Measurements from ENCODE around the gene COL5A1.

Gene COL5A1

DNA sequence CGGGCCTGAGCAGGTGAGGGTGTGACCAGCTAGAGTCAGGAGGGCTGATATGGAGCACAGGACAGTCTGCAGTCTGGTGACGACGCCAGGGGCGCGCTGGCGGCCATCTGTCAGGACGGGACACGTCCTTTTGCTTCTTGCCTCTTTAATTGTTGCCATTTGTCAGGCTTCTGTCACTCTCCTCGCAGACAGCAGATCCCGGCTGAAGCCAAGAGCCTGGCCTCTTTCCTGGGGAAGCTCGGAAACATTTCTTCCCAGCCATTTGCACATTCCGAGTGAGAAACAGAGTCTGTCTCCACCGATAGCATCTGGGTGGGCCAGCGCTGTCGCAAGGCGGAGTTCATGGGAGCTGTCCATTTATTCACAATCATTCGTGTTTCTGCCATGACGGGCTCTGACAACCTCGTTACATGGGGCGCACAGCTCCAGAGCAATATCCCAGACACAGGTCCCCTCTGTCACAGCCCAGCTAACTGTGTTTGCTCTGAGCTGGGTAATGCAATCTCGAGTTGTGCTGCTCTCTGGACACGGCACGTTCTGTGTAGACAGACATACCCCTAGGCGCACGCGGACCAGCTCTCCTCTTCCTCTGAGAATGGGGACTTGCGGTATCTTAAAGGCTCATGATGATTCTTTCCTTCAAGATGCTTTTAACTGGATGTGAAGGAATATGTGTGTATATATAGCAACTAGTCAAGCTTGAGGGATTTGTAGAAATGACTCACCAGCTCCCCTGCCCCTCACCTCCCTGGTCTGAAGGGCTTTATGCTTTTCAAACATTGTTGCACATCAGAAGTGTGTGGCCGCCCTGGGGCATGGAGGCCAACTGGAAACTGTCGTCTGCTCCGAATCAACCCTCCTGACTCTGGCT lies 133.7 kb downstream of the COL5A1 start:
- DNase-seq = no peak

DNA sequence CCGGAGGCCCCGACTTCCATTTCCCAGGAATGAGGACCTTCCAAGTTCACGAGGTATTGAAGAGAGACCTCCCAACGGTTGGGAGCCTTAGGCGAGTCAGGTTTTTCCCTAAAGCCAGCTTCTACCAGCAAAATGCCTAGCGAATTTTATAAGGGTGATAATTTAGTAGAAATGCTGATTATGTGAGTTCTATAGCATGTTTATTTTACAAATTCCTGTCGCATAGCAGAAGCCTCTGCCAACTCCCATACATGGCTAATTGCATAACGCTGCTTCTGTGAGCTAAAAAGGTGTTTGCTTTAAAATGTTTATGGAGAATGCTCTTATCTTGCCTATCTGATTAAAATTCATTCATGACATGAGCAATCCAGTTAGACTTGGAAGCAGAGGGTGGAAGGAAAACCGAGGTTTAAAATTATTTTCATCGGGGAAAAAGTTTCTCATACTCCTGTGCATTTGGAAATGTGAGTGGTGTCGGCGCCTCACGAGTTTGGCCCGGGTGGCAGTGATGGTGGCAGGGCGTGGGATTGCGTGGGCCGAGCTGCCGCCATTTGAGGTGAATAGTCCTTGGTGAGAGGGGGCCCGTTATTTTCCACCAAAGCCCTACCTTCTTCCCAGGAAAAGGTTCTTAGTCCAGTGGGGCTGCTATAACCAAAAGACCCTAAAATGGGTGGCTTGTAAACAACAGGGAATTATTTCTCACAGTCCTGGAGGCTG lies 134.6 kb downstream of the COL5A1 start:
- DNase-seq = no peak

DNA sequence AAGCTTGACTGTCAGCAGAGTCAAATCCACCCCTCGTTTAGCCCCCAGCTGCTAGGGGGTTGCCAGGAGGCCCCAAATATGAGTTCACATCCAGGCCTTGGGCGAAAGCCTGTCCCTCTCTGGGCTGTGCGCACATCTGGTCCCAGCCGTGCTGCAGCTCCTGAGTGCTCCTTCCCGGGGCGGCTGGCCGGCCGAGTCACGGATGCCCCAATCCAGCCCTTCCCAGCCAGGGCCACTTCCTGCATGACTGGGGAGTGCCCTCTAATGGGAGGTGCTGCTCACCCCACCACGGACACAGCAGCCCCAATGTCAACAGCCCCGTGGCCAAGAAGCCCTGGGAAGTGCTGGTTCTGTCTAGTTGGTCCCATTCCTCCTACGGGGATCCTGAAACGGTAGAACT lies 135.6 kb downstream of the COL5A1 start:
- no peak for DNase-seq

DNA sequence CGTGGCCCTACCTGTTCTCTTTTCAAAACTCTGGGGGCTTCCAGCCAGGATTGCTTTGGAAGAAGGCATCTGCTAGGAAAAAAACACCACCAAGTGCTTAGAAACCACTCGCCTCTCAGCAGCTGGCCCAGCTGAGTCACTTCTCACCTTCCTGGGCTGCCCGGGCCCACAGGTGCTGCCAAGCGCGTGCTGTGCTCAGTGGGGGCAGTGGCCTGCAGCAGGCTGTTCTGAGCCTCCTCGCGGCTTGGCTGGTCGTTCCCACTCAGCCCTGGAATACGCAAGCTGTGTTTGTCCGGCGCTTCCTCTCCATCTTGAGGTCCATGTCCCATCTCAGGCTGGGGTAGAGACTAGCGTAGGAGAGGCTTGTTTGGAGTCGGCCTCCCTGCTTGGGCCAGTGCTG lies 136.6 kb downstream of the COL5A1 start:
- DNase-seq = no peak

DNA sequence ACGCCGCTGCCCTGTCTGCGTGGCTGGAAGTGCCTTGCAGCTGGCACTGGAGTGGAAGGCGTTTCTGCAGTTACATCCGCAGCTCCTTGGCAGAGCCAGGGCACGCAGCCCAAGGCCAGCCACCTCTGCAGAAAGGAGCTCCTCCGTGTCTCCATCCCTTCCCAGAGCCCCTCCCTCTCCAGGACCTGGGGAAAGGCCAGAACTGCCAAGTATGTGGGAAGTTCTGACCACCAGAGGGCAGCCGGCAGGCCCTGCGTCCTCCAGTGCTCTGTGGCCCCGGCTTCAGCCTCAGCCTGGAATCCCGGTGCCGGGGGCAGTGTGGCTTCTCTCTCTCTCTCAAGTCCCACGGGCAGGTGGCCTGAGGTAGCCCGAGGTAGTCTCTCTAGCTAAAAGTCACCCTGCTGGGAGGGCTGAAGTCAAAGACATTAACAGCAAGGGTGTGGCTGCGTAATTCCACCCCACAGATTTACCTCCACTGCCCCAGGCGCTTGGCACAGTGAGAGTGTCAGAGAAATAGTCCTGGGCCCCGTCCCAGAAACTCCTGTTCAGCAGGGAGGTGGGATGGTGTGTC lies 137.3 kb downstream of the COL5A1 start:
- no peak for DNase-seq

DNA sequence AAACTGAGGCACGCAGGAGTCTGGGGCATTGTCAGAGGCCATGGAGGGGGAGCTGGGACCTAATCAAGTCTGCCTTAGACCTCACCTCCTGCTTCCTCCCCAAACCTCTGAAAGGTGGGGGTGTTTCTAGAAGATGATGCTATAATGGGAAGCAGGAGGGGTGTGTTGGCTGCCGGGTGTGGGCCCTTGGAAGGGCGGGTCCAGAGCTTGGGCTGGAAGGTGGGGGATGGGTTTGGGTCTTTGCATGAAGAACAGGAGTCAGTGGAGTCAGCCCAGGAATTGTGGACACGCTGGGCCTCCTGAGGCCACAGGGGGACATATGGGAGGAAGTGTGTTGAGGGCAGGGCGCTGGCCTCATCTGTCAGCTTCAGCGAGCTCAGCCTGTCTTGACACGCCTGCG lies 138.0 kb downstream of the COL5A1 start:
- DNase-seq = no peak

DNA sequence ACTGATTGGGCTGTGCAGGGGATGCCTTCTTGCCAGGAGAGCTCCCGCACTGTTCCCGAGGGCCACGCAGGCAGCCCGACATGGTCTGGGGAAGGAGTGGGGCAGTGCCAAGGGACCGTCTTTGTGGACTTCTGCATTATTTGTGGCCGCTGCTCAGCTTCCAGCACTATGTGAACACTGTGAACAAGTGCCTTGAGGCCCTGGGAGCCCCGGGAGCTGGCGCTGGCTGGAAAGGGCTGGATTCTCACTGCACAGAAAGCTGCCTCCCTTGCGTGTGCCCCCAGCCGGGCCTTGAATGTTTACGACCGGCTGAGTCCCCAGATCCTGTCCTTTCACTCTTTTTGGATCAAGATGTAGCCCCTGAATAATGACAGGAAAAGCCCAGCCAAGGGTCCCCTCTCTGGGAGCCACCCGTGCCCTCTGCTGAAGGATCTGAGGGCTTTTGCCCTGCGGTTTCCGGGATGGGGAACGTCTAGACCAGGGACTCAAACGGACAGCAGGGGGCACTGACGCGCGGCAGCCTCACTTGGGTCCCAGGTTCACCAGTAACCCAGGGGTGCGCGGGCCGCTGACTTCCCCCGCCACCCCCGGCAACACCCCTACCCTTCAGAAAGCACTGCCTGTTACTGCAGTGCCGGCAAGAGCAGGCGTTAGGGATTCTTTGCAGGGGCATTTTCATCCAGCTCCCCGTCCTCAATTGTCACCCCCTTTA lies 140.1 kb downstream of the COL5A1 start:
- no peak for DNase-seq

DNA sequence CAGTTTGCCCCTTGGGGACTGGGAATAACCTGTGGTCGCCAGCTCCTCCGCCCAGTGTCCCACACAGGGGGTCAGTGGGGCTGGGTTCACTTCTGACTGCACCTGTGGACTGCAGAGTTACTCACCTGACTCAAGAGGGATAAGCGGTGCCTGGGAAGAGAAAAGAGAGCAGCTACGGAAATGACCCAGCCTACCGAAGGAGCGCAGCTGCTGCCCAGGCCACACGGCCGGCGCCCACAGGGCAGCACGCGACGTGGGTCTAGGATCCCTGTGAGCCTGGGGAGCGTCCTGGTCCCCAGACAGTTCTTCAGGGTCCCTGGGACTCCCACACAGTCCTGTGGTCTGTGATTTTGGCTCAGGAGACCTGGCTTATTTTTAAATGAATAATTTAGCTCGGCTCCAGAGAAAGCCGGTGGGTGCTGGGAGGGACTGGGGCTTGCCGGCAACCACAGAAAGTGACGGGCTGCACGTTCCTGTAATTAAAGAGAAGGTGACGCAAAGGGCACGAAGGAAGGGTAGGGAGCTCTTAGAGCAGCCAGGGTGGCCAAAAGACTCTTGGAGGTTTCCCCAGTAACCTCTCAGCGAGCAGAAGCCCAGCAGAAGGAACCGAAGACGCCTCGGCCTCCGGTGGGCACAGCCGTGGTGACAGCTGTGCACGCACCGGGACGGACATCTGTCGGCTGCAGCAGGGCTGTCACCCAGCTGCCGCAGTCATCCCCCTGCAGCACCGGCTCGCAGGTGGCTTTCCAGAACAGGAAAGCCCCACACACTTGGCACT lies 141.5 kb downstream of the COL5A1 start:
- no peak for DNase-seq

DNA sequence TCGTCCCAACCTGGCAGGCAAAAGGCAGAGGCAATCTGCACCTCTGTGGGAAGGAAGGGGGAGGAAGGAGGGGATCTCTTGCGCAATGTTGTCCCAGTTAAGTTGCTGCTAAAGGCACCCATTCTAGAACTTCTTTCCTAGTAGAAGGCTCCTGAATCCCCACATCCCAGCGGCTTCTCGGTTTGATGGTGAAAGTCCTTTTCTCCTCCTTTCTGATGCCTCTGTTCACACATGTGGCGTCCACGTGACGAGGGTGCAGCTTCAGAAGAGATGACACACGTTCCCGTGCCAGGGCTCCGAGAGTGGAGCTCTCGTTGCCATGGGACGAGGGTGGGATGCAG lies 142.1 kb downstream of the COL5A1 start:
- no peak for DNase-seq

DNA sequence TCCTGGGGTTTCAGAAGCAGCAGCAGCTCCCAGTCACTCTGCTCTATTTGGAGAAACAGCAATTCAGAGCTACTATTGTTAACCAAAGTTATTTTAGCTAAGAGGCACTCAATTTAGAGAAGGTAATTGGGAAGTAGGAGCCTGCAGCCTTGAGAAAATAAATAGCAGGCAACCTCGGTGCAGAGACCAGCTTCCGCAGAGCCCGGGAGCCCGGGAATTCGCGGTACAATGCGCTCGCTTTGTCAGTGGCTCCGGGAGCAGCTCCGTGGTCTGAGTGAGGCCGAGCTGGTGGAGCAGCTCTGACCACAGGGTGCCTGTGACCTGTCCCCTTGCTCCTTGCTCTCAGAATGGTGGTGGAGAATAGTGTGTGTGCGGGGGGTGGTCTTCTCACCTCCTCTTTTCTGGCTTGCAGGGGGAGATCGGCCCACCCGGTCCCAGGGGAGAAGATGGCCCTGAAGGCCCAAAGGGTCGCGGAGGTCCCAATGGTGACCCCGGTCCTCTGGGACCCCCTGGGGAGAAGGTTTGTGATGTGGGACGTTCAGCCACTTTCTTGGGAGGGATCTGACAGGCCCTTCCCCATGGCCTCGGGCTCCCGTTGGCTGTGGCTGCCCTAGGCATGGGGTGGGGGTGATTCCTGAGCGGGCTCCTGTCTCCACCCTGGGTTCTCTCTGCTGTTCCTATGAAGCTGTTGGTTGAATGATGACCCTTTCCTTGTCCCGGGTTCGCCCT lies 143.1 kb downstream of the COL5A1 start:
- DNase-seq = no peak

DNA sequence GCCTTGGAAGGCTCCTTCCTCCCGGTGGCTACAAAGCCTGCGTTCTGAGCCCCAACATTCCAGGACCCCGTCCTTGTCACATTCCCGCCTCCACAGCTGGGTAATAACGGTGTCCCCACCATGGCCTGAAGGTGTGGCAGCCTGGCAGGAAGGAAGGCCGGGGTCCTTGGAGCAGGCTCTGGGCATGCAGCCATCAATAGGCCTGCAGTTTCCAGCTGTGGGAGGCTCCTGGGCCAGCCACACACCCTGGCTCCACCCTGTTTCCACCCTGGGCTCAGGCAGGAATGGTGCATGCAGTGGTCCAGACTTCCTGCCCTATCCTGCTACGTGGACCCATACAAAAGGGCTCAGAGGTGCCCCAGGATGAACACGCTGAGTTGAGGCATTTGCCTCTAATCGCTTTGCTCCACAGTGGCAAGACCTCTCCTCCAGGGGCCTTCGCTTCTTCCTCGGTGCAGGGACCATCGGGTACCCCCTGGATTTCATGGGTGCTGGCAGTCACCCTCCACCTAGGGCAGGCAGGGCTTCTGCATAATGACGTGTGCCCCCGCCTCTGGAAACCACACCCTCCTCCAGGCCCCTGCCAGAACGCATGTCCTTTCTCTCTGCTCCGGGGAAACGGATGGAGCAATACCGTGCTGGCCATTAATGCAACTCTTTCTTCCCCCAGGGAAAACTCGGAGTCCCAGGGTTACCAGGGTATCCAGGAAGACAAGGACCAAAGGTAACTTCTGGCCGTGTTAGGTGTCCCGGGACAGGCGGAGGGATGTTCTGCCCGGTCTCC lies 143.9 kb downstream of the COL5A1 start:
- DNase-seq = no peak

DNA sequence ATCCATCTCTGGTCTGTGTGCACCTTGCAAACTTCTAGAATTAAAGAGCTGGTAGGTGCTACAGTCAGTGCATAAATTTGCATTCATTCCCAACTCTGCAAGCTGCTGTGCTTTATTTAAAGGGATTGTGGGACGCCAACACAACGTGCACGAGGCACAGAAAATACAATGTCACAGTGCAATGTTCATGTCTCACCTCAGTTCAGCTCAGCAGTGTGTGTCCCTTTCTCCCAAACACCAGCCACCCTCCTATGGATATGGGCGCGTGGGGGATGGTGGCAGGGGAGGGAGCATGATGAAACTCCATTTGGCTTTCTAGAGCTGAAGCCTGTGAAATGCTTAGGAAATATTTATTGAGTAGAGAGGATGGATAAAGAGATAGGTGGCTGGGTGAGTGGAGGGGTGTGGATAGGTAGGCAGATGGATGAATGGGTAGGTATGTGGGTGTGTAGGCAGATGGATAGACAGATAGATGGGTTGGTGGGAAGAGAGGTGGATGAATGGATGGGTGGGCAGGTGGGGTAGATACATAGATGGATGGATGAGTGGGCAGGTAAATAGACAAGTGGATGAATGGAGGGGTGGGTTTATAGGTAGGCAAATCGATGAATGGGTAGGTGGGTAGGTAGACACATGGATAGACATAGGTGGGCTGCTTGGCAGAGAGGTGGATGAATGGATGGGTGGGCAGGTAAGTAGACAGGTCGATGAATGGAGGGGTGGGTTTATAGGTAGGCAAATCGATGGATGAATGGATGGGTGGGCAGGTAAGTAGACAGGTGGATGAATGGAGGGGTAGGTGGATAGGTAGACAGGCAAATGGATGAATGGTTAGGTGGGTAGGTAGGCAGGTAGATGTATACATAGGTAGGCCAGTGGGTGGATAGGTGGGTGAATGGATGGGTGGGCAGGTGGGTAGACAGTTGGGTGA lies 146.3 kb downstream of the COL5A1 start:
- DNase-seq = no peak

DNA sequence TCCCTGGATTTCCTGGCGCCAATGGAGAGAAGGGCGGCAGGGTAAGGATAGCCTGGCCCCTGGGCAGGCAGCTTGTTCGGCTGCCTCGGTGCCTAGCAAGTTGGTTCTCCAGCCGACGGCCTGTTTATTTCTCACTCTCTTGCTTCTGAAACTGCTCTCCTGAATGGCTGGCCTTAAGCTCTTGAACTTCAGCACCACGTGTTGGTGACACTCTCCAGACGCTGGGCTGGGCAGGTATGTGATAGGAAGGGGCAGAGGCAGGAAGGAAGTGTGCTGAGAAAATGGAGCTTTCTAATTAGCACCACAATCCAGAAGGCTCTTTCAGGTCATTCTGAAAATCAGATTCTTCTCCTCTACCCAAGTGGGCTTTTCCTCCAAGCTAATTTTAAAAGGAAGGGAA lies 147.6 kb downstream of the COL5A1 start:
- no peak for DNase-seq

DNA sequence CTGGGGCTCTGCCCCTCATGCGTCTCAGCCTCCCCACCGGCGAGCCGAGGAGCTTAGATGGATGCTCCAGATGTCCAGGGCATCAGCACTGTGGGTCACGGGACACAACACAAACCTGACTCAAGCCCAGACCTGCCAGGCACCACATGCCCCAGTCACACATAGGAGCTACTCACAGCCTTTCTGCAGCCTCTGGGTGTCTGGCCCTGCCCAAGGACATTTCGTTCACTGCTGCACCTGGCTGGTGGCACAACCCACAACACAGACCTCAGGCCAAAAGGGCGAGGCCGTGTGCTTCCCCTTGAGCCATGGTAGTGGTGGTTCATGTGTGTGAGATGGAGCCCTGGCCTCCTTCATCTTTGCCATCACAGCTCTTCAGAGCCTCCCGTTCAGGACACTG lies 149.4 kb downstream of the COL5A1 start:
- no peak for DNase-seq

DNA sequence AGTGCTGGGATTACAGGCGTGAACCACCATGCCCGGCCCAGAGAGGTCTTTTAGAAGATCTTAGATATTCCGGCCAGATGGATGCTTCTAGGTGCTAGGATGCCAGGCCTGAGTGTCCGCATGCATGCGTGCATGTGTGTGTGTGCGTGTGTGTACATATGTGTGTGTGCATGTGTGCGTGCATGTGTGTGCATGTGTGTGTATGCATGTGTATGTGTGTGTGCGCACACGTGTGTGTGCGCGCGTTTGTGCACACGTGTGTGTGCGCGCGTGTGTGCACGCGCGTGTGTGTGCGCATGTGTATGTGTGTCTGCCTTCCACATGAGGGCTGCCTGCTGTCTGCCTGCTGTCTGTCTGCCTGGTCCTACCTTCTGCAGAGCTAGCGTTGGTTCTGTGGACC lies 151.0 kb downstream of the COL5A1 start:
- DNase-seq = no peak

DNA sequence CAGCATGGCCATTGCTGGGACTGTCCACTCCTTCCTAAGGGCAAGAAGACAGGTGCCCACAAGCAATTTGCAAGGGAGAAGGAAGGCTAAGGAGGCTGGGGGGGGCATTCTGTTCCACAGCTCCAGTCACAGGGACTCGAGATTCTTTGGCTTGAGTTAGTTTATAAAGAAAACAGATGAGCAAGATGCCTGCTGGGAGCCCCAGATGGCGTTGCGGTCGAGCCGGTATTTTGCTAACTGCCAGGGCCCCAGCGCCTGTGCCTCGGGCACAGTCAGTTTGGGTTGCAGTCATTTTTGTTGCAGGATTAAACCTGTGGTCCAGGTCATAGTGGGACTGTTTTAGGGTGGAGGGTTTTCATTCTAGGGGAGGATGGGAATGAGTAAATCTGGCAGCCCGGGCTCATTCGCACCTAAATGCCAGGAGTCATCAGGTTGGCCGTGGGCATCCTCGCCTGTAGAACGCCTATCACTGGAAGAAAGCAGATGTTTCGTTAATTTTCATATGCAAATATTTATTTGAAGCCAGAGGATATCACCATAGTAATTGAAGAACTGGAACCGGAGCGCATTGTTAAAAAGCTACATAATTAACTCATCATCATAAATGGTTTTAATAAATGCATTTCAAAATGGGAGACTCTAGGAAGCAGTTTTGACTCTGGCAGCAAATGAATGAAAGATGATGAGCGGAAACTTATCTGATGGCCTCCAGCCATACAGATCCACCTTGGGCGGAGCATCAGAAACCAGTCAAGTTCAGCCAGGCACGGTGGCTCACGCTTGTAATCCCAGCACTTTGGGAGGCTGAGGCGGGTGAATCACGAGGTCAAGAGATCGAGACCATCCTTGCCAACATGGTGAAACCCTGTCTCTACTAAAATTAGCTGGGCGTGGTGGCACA lies 151.9 kb downstream of the COL5A1 start:
- DNase-seq = no peak

DNA sequence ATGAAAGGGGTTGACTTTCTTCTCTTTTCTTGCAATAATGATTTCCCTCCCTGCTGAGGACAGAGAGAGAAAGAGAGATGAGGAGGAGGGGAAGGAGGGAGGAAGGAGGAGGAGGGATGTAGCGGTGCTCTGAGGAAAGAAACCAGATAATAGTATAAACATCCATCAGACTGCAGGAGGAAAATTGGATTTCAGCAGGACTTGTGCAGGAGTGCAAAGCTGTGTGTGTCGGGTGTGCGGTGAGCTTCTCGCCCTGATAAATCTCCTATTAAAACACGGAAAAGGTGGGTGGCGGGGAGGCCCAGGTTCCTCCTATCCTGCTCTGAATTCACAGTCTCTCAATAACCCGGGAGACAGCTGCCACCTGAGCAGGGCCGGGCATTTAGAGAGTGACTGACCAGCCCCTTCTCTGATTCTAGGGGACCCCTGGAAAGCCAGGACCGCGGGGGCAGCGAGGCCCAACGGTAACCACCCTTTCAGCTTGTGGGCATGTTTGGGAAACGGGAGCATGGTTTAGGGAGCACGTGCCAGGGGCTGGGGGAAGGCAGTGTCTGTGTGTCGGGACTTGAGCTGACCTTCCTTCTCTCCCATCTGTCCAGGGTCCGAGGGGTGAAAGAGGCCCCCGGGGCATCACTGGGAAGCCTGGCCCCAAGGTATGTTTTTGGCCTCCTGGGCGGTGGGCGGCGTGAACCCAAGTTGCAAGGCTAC lies 153.2 kb downstream of the COL5A1 start:
- no peak for DNase-seq

DNA sequence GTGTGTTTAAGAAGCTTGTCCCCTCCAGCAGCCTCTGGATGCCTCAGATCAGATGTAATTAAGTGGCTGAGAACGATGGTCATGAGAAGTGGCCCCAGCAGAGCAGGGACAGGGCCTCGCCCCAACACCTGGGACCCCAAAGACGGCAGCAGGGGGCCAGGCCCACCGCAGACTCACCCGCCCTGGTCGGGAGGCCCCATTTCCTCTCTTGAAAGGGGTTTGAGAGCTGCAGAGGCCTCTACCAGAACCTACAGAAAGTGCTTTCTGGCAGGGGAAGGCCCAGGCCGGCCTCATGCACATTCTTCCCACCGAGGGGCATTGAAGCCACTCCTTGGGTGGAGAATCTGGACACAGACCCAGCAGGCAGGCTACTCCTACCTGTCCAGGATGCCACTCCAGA lies 153.8 kb downstream of the COL5A1 start:
- no peak for DNase-seq

Data from NCI-H748 treated with DMSO at 0.1 percent for 48 hours (cell line).